HEK293 (cell line): ENCODE data around the gene LRP5.

Experiments used
- CTCF ChIA-PET: fragments of 350-600 bp; formaldehyde crosslinking; extraction: SDS; loops from one replicate; lab custom pipeline; 2021; ENCODE audit warnings: antibody characterized with exemption; lab: Yijun Ruan, JAX
- POLR2A ChIA-PET: fragments of 300-600 bp; formaldehyde crosslinking; extraction: SDS; loops from one replicate; lab custom pipeline; 2020; ENCODE audit warnings: antibody characterized with exemption, inconsistent platforms; lab: Yijun Ruan, JAX
- H3K27ac ChIP-seq: fragments of 200-500 bp; sonication (Bioruptor generic); 2 replicates; pipeline ENCODE4 v1.5.1; 2014; ENCODE audit warnings: low read depth, low read length, control low read depth, inconsistent platforms; ENCODE audit errors: extremely low read depth
- H3K36me3 ChIP-seq, 2 experiments: fragments of 200-500 bp in 1 of 2; sonication (Bioruptor generic) in 1 of 2; 1 replicate in 1 of 2; 2 replicates in 1 of 2; pipeline ENCODE4 v1.5.1; 2014 to 2017; ENCODE audit warnings: inconsistent platforms in 2 of 2, low read length in 2 of 2; ENCODE audit not compliant: control insufficient read depth in 2 of 2, insufficient read depth in 1 of 2
- H3K4me1 ChIP-seq: fragments of 200-500 bp; sonication (Bioruptor generic); 2 replicates; pipeline ENCODE4 v1.5.1; 2014; ENCODE audit warnings: mild to moderate bottlenecking, low read length, inconsistent platforms; ENCODE audit not compliant: control insufficient read depth, insufficient read depth
- H3K4me3 ChIP-seq: 2 replicates; pipeline ENCODE4 v1.5.1; 2011; ENCODE audit warnings: low read depth, mild to moderate bottlenecking, control low read depth, low read length, moderate library complexity
- H3K9me3 ChIP-seq: fragments of 200-500 bp; sonication (Bioruptor generic); 2 replicates; pipeline ENCODE4 v1.5.1; 2014; ENCODE audit warnings: low read depth, low read length, inconsistent platforms; ENCODE audit not compliant: control insufficient read depth, insufficient read depth
- EGR2 ChIP-seq: fragments of 450-650 bp; formaldehyde crosslinking; IDR thresholded peaks from 2 replicates; pipeline ENCODE4 v1.5.1; 2016; ENCODE audit warnings: low read depth, missing biosample characterization, missing genetic modification characterization
- KLF8 ChIP-seq: fragments of 450-650 bp; formaldehyde crosslinking; IDR thresholded peaks from 2 replicates; pipeline ENCODE4 v1.5.1; 2016; ENCODE audit warnings: missing biosample characterization, missing genetic modification characterization
- PBX3 ChIP-seq: sonication (generic); formaldehyde crosslinking; IDR thresholded peaks from 2 replicates; pipeline ENCODE4 v1.8.1; 2022; ENCODE audit warnings: mild to moderate bottlenecking, moderate library complexity, missing genetic modification reagents
- PRDM4 ChIP-seq: fragments of 450-650 bp; formaldehyde crosslinking; IDR thresholded peaks from 2 replicates; pipeline ENCODE4 v1.5.1; 2017; ENCODE audit warnings: missing biosample characterization, missing genetic modification characterization
- SCRT1 ChIP-seq: fragments of 450-650 bp; formaldehyde crosslinking; IDR thresholded peaks from 2 replicates; pipeline ENCODE4 v1.5.1; 2016; ENCODE audit warnings: missing biosample characterization, missing genetic modification characterization, borderline replicate concordance
- ZBTB44 ChIP-seq: fragments of 450-650 bp; IDR thresholded peaks from 2 replicates; pipeline ENCODE4 v1.5.1; 2018; ENCODE audit warnings: missing biosample characterization, mild to moderate bottlenecking, missing genetic modification characterization
- ZBTB6 ChIP-seq: fragments of 450-650 bp; formaldehyde crosslinking; IDR thresholded peaks from 2 replicates; pipeline ENCODE4 v1.5.1; 2017; ENCODE audit warnings: missing biosample characterization, missing genetic modification characterization
- ZFHX2 ChIP-seq: fragments of 450-650 bp; formaldehyde crosslinking; conservative IDR thresholded peaks from 2 replicates; pipeline ENCODE4 v1.5.1; 2016; ENCODE audit warnings: missing biosample characterization, missing genetic modification characterization
- ZFP41 ChIP-seq: fragments of 450-650 bp; formaldehyde crosslinking; IDR thresholded peaks from 2 replicates; pipeline ENCODE4 v1.5.1; 2016; ENCODE audit warnings: missing biosample characterization, missing genetic modification characterization, borderline replicate concordance
- ZNF155 ChIP-seq: fragments of 450-650 bp; formaldehyde crosslinking; IDR thresholded peaks from 2 replicates; pipeline ENCODE4 v1.5.1; 2016; ENCODE audit warnings: missing biosample characterization, missing genetic modification characterization
- ZNF223 ChIP-seq: fragments of 450-650 bp; formaldehyde crosslinking; IDR thresholded peaks from 2 replicates; pipeline ENCODE4 v1.5.1; 2016; ENCODE audit warnings: missing biosample characterization, missing genetic modification characterization
- ZNF266 ChIP-seq: fragments of 450-650 bp; formaldehyde crosslinking; IDR thresholded peaks from 2 replicates; pipeline ENCODE4 v1.5.1; 2016; ENCODE audit warnings: missing biosample characterization, missing genetic modification characterization, low read depth
- ZNF311 ChIP-seq: fragments of 450-650 bp; formaldehyde crosslinking; IDR thresholded peaks from 2 replicates; pipeline ENCODE4 v1.5.1; 2017; ENCODE audit warnings: missing biosample characterization, missing genetic modification characterization, borderline replicate concordance
- ZNF335 ChIP-seq: fragments of 450-650 bp; formaldehyde crosslinking; conservative IDR thresholded peaks from 2 replicates; pipeline ENCODE4 v1.5.1; 2016; ENCODE audit warnings: missing biosample characterization, missing genetic modification characterization
- ZNF473 ChIP-seq: fragments of 450-650 bp; formaldehyde crosslinking; IDR thresholded peaks from 2 replicates; pipeline ENCODE4 v1.5.1; 2017; ENCODE audit warnings: missing biosample characterization, missing genetic modification characterization
- ZNF48 ChIP-seq: fragments of 450-650 bp; formaldehyde crosslinking; IDR thresholded peaks from 2 replicates; pipeline ENCODE4 v1.5.1; 2016; ENCODE audit warnings: missing biosample characterization, missing genetic modification characterization
- ZNF501 ChIP-seq: fragments of 450-650 bp; formaldehyde crosslinking; IDR thresholded peaks from 2 replicates; pipeline ENCODE4 v1.5.1; 2016; ENCODE audit warnings: missing biosample characterization, missing genetic modification characterization
- ZNF560 ChIP-seq: fragments of 450-650 bp; formaldehyde crosslinking; IDR thresholded peaks from 2 replicates; pipeline ENCODE4 v1.5.1; 2017; ENCODE audit warnings: missing biosample characterization, missing genetic modification characterization, borderline replicate concordance
- ZNF747 ChIP-seq: fragments of 450-650 bp; formaldehyde crosslinking; IDR thresholded peaks from 2 replicates; pipeline ENCODE4 v1.5.1; 2016; ENCODE audit warnings: missing biosample characterization, missing genetic modification characterization
- ZNF830 ChIP-seq: fragments of 450-650 bp; IDR thresholded peaks from 2 replicates; pipeline ENCODE4 v1.5.0; 2018; ENCODE audit warnings: missing biosample characterization, missing genetic modification characterization, low read depth, mild to moderate bottlenecking, moderate library complexity
- ZNF843 ChIP-seq: fragments of 450-650 bp; formaldehyde crosslinking; IDR thresholded peaks from 2 replicates; pipeline ENCODE4 v1.5.1; 2016; ENCODE audit warnings: missing biosample characterization, missing genetic modification characterization
- ZXDB ChIP-seq: fragments of 450-650 bp; formaldehyde crosslinking; IDR thresholded peaks from 2 replicates; pipeline ENCODE4 v1.5.1; 2016; ENCODE audit warnings: missing biosample characterization, missing genetic modification characterization
- TF ChIP-seq, protein P1 (sequence below): fragments of 450-650 bp; formaldehyde crosslinking; IDR thresholded peaks from 2 replicates; pipeline ENCODE4 v1.5.1; 2017; ENCODE audit warnings: missing biosample characterization, mild to moderate bottlenecking, missing genetic modification characterization, moderate library complexity

The LRP5 gene

DNA sequence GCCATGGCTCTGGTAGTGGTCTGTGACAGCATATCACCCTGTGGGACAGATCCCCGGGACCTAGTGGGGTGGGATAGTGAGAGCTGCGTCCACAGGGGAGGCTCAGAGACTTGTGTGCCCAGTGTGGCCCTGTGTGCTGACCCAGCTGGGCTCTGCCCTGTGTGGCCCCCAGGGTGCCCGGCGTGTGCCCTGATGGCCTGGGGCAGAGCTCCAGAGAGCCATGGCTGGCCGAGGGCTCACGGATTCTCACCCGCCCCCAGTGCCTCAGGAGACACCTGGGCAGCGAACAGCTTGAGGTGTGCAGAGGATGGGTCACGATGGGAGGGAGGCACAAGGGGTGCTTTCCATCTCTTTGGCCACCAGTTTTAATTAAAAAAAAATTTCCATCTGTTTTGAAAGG lies 11.8 kb downstream of the LRP5 start:
- CTCF ChIA-PET = interaction anchor here (0.6 kb wide), 1 partner anchor 54 kb away, joined by 4 read pairs; no protein-coding TSS in a partner anchor
- no peaks in the 10 kb centered on the region; a peak in 1 of 3 replicates for H3K36me3 ChIP-seq
- H3K4me3 ChIP-seq = no peak overlapping the region
- no peaks in the 10 kb centered on the region for H3K4me1 ChIP-seq
- H3K27ac ChIP-seq = no peak overlapping the region
- POLR2A ChIA-PET = no interaction called here
- no peaks in the 10 kb centered on the region for H3K9me3 ChIP-seq
- no peak for TF ChIP-seq ZNF830 (tag by site-specific recombination)
- TF ChIP-seq ZBTB44 = no peak
- TF ChIP-seq ZNF48 (tag by site-specific recombination) = no peak
- no peak for TF ChIP-seq ZFHX2 (tag by site-specific recombination)
- no peak for TF ChIP-seq ZNF223 (tag by site-specific recombination)
- TF ChIP-seq EGR2 (tag by site-specific recombination) = no peak
- TF ChIP-seq ZNF473 (tag by site-specific recombination) = no peak
- no peak for TF ChIP-seq ZNF266 (tag by site-specific recombination)
- no peak for TF ChIP-seq ZNF335 (tag by site-specific recombination)
- no peak for TF ChIP-seq ZNF155 (tag by site-specific recombination)
- TF ChIP-seq ZNF843 = no peak

DNA sequence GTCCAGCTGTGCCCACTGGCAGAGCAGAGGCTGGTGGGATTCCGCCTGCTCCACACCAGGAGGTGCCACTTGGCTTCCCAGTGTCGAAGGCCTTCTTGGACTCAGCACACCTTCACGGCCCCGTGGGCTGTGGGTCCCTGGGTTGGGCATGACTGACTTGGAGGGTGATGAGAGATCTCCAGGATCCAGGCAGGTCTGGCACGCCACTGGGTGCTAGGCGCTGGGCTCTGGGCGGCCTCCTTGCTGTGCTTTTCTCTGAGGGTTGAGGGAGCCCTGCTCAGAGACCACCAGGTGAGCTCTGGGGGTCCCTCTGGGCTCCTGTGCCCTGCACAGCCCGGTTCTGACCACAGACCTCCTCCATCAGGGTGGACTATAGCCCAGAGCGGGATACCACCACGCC lies 12.3 kb downstream of the LRP5 start:
- ChIA-PET CTCF (no interaction called here), POLR2A (no interaction called here)
- TF ChIP-seq SCRT1 (no peak), PRDM4 (tag by site-specific recombination) (no peak)
- TF ChIP-seq, protein P1, sequence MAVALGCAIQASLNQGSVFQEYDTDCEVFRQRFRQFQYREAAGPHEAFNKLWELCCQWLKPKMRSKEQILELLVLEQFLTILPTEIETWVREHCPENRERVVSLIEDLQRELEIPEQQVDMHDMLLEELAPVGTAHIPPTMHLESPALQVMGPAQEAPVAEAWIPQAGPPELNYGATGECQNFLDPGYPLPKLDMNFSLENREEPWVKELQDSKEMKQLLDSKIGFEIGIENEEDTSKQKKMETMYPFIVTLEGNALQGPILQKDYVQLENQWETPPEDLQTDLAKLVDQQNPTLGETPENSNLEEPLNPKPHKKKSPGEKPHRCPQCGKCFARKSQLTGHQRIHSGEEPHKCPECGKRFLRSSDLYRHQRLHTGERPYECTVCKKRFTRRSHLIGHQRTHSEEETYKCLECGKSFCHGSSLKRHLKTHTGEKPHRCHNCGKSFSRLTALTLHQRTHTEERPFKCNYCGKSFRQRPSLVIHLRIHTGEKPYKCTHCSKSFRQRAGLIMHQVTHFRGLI (tag by site-specific recombination) = 0 out of 2 replicates have a peak, but pooled peaks have one; percentile 46
- H3K9me3 ChIP-seq = no peaks in the 10 kb centered on the region
- H3K4me3 ChIP-seq = no peak overlapping the region
- no peaks in the 10 kb centered on the region; a peak in 1 of 3 replicates for H3K36me3 ChIP-seq
- H3K27ac ChIP-seq = no peak overlapping the region
- no peaks in the 10 kb centered on the region for H3K4me1 ChIP-seq

- Histone ChIP-seq H3K4me1 (no peaks in the 10 kb centered on the region), H3K27ac (no peak overlapping the region)
- CTCF ChIA-PET = interaction anchor here (1.0 kb wide), 1 partner anchor 17 kb away, joined by 3 read pairs; no protein-coding TSS in a partner anchor
Observed at GRCh38 chr11:68325183-68325906, 13.0 kb downstream of the LRP5 start.

More at GRCh38 chr11:68325183-68325906, 13.0 kb downstream of the LRP5 start:
- no peak overlapping the region for H3K4me3 ChIP-seq
- TF ChIP-seq ZNF311 (tag by site-specific recombination) (no peak), ZNF560 (tag by site-specific recombination) (no peak), ZXDB (tag by site-specific recombination) (no peak), ZFP41 (no peak), PBX3 (no peak), ZNF747 (tag by site-specific recombination) (no peak), KLF8 (no peak), ZNF501 (tag by site-specific recombination) (no peak), ZBTB6 (no peak)
- no peaks in the 10 kb centered on the region; a peak in 1 of 3 replicates for H3K36me3 ChIP-seq
- POLR2A ChIA-PET = no interaction called here
- no peaks in the 10 kb centered on the region for H3K9me3 ChIP-seq
